ENCODE measurements around the gene BEX1. TPM values are rescaled to one million over a fixed set of nuclear protein-coding genes. Genes with fewer than 3 reads are reported as not detected.

BEX1 gene
- total and polyA plus RNA-seq, 9 of the 15 experiments (the other 6 are each of a cell fraction or from before 2014, with no cell fraction given): not detected

DNA sequence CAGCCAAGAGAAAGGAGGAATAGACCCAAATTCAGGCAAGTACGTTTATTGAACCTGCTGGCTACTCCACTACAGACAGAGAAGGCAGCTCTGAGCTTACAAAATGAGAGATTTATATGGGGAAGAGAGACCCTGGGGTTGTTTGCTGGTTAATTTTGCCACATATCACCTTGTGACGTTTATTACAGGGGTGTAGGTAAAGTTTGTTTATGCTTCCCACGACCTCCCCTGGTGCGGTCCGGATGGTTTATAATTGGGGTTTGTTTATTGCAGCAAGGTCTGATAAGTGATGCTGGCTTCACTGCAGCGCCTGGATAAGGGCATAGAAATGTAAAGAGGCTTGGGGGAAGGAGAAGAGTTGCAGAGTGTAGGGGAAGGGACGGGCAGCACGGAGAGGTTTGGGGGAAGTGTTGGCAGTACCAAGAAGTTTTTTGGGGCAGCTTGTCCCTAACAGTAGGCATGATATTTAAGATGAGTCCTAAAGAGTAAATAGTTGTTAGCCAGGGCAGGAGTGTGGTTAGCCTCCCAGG lies 12.6 kb downstream of the BEX1 start (continued):
- TF ChIP-seq ZNF175 (CRISPR knock-in tag; IDR thresholded peaks at IDR 0.05; ENCODE audit: low read depth) (no peak), LARP7 (IDR thresholded peaks at IDR 0.05) (no peak), XRCC5 (IDR thresholded peaks at IDR 0.05; ENCODE audit: low read depth, low read length) (no peak), CHCHD3 (CRISPR knock-in tag; IDR thresholded peaks at IDR 0.05) (no peak), ZNF707 (CRISPR knock-in tag; conservative IDR thresholded peaks at IDR 0.05) (no peak), GATAD2A (IDR thresholded peaks at IDR 0.05) (no peak), ZNF717 (CRISPR knock-in tag; IDR thresholded peaks at IDR 0.05) (no peak)
- TF ChIP-seq, protein P1, sequence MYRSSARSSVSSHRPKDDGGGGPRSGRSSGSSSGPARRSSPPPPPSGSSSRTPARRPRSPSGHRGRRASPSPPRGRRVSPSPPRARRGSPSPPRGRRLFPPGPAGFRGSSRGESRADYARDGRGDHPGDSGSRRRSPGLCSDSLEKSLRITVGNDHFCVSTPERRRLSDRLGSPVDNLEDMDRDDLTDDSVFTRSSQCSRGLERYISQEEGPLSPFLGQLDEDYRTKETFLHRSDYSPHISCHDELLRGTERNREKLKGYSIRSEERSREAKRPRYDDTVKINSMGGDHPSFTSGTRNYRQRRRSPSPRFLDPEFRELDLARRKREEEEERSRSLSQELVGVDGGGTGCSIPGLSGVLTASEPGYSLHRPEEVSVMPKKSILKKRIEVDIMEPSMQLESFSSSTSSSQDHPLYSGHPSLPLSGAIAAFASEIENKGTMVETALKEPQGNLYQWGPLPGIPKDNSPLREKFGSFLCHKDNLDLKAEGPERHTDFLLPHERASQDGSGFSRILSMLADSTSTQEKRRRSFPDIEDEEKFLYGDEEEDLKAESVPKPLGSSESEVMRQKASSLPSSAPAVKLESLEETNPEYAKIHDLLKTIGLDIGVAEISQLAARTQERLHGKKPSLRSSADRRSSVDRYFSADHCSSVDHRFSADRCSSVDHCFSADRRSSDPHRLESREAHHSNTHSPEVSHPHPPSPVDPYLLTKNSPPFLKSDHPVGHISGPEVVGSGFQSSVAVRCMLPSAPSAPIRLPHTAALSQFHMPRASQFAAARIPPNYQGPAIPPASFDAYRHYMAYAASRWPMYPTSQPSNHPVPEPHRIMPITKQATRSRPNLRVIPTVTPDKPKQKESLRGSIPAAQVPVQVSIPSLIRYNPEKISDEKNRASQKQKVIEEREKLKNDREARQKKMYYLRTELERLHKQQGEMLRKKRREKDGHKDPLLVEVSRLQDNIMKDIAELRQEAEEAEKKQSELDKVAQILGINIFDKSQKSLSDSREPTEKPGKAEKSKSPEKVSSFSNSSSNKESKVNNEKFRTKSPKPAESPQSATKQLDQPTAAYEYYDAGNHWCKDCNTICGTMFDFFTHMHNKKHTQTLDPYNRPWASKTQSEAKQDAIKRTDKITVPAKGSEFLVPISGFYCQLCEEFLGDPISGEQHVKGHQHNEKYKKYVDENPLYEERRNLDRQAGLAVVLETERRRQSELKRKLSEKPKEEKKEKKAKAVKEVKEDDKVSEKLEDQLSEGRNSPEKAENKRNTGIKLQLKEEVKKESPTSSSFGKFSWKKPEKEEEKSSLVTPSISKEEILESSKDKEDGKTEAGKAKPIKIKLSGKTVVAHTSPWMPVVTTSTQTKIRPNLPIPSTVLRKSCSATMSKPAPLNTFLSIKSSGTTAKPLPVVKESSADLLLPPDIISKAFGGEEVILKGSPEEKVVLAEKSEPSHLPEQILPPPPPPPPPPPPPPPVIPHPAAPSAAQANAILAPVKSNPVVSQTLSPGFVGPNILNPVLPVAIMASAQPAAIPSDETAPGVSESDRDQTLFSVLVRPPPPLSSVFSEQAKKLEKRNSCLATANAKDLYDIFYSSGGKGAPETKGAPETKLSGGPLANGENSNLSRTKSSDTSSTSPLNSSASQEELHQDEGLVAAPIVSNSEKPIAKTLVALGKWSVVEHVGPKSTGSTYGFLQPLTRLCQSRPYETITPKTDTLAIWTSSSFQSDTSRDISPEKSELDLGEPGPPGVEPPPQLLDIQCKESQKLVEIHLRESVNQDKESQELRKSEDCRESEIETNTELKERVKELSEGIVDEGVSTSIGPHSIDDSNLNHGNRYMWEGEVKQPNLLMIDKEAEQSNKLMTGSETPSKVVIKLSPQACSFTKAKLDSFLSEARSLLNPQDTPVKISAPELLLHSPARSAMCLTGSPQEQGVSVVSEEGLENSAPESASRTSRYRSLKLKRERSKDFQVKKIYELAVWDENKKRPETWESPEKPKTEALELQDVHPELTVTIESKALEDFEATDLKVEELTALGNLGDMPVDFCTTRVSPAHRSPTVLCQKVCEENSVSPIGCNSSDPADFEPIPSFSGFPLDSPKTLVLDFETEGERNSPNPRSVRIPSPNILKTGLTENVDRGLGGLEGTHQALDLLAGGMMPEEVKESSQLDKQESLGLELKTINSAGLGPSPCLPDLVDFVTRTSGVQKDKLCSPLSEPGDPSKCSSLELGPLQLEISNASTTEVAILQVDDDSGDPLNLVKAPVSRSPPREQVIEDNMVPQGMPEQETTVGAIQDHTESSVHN (IDR thresholded peaks at IDR 0.05; ENCODE audit: borderline replicate concordance in 1 of 2, low read depth in 1 of 2): no peak
